Cardiac muscle cell (in vitro differentiated cells and primary cell): ENCODE measurements around the gene DESI1. TPM values are rescaled to one million over a fixed set of nuclear protein-coding genes. Genes with fewer than 3 reads are reported as not detected.
A peak's percentile ranks its signal among the peaks of the same experiment; 100 is the strongest.

Experiments
- DNase-seq, 2 donors: peaks; one replicate each; pipeline versions ENCODE4 v3.0.0 to v3.0.0-alpha.2; 2010 to 2017; ENCODE audit warnings: low read depth in 1 of 2, low spot score in 1 of 2
- H3K27ac ChIP-seq: fragments of 200-600 bp; sonication (generic); 2 replicates; pipeline ENCODE4 v1.5.1; 2016
- H3K27me3 ChIP-seq: fragments of 200-600 bp; sonication (generic); 2 replicates; pipeline ENCODE4 v1.6.0; 2016; ENCODE audit warnings: control low read depth
- H3K36me3 ChIP-seq: fragments of 200-600 bp; sonication (generic); 2 replicates; pipeline ENCODE4 v1.5.1; 2016; ENCODE audit warnings: control low read depth
- H3K4me1 ChIP-seq: fragments of 200-600 bp; sonication (generic); 2 replicates; pipeline ENCODE4 v1.8.1; 2017; ENCODE audit warnings: low read depth, mild to moderate bottlenecking, mixed run types
- H3K4me3 ChIP-seq: fragments of 200-600 bp; sonication (generic); 2 replicates; pipeline ENCODE4 v1.5.1; 2016; ENCODE audit warnings: mild to moderate bottlenecking
- H3K9me3 ChIP-seq: fragments of 200-600 bp; sonication (generic); 2 replicates; pipeline ENCODE4 v1.5.1; 2017; ENCODE audit warnings: low read depth, mild to moderate bottlenecking, control low read depth
- CTCF ChIP-seq: IDR thresholded peaks from 2 replicates; pipeline ENCODE4 v1.5.1; 2012; ENCODE audit warnings: low read depth, mild to moderate bottlenecking, low read length
- polyA plus RNA-seq: library from polyadenylated mRNA; unstranded; fragments of >200 nt; fragmentation: Nextera tagmentation; extraction: Ambion mirVana; gene quantifications from 2 replicates; pipeline ENCODE4 v1.2.1, GENCODE V29; 2016
- total RNA-seq: library from RNA; depleted of rRNA; stranded (reverse); fragments of >200 nt; gene quantifications from 2 replicates; pipeline ENCODE4 v1.2.3, GENCODE V29; 2016

Gene DESI1
- total and polyA plus RNA-seq, 2 experiments from 2014 or later = 27.3 to 34.2 TPM

- DNase-seq = no peak
- TF ChIP-seq CTCF = no peak
- no peaks in the 10 kb centered on the region for H3K4me1 ChIP-seq
- no peak overlapping the region for H3K4me3 ChIP-seq
- H3K27ac ChIP-seq = no peak overlapping the region
- H3K36me3 ChIP-seq = no peaks in the 10 kb centered on the region
- no peaks in the 10 kb centered on the region for H3K27me3 ChIP-seq
- H3K9me3 ChIP-seq = no peaks in the 10 kb centered on the region
These were observed 8.1 kb downstream of the DESI1 start for GRCh38 chr22:41612603-41613306.

GRCh38 chr22:41608386-41608785, 12.5 kb downstream of the DESI1 start:
- no peaks in the 10 kb centered on the region for H3K27me3 ChIP-seq
- no peak for TF ChIP-seq CTCF
- H3K4me1 ChIP-seq = no peaks in the 10 kb centered on the region
- no peak for DNase-seq
- H3K36me3 ChIP-seq = peaks cover 11% of the 10 kb centered on the region
- no peak overlapping the region for H3K4me3 ChIP-seq
- H3K27ac ChIP-seq = no peak overlapping the region
- H3K9me3 ChIP-seq = no peaks in the 10 kb centered on the region

- no peak overlapping the region for H3K27ac ChIP-seq
- H3K9me3 ChIP-seq = no peaks in the 10 kb centered on the region
- TF ChIP-seq CTCF = no peak
- DNase-seq = no peak
- peaks cover 11% of the 10 kb centered on the region for H3K36me3 ChIP-seq
- H3K4me1 ChIP-seq = no peaks in the 10 kb centered on the region
- H3K27me3 ChIP-seq = no peaks in the 10 kb centered on the region
- H3K4me3 ChIP-seq = no peak overlapping the region
These were observed 16.9 kb downstream of the DESI1 start for GRCh38 chr22:41603873-41604332.

- H3K4me3 ChIP-seq = no peak overlapping the region
- H3K36me3 ChIP-seq = peaks cover 8% of the 10 kb centered on the region
- H3K4me1 ChIP-seq = peaks cover 7% of the 10 kb centered on the region
- no peak for TF ChIP-seq CTCF
- H3K27ac ChIP-seq = no peak overlapping the region
- no peaks in the 10 kb centered on the region for H3K9me3 ChIP-seq
- DNase-seq = no peak
- H3K27me3 ChIP-seq = no peaks in the 10 kb centered on the region
These were observed 19.9 kb downstream of the DESI1 start for GRCh38 chr22:41600976-41601375.

DNA sequence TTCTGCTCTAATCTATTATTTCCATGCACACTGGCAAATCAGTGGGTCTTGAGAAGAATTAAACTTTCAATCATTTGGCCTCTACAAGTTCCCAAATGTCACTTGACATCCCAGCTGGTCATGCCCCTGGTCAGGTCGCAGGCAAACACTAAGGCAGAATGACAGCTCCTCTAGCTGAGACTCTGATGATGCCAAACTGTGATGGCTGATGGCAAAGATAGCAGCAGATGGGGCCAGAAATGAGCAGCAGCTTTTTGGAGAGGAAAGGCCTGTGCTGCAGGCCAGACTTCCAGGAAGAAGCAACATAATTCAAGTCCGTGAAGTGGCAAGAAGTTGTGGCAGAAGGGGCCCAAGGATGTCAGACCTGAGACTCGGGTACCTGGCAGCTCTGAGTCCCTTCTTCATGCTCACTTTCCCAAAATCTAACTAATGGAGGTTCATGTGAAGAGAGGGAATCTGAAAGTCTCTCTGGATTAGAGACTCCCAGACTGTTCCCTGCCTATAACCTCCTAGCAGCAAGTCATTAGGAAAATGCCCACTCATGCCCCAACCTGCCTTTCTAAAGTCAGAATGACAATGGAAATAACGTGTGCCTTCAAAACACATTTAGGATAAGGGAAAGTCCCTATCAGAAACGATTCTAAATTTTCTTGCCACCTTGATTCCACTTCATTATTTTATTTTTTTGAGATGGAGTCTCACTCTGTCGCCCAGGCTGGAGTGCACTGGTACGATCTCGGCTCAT, 21.8 kb downstream of the DESI1 start:
- TF ChIP-seq CTCF = no peak
- Histone ChIP-seq H3K4me3 (no peak overlapping the region), H3K9me3 (no peaks in the 10 kb centered on the region), H3K36me3 (no peaks in the 10 kb centered on the region), H3K27ac (peak overlapping the region; percentile 15), H3K27me3 (no peaks in the 10 kb centered on the region), H3K4me1 (peaks cover 7% of the 10 kb centered on the region)
- DNase-seq = no peak
